ENCODE results near the gene KIAA1328.
"Not testable (repeated sequence)": the region's sequence is repeated elsewhere in the genome, so short reads cannot be mapped to it uniquely, and the experiment has no call there.

The KIAA1328 gene

DNA sequence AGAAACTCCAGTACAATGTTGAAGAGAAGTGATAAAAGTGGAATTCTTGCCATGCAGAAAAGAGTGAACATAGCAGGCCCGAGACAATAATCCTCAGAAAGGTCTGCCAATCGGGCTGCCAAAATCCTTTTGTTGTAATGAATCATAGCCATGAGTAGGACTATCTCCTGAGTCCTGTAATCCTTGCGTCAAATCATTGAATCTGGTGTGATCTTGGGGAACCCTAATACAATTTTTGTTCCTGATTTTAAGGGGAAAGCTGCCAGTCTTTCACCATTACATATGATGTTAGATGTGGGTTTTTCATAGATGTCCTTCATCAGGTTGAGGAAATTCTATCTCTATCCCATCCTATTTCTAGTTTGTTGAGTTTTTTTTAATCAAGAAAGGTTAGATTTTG is 2.4 kb upstream of the KIAA1328 start:
- DNase-seq (ENCODE audit: low spot score) = no peak

DNA sequence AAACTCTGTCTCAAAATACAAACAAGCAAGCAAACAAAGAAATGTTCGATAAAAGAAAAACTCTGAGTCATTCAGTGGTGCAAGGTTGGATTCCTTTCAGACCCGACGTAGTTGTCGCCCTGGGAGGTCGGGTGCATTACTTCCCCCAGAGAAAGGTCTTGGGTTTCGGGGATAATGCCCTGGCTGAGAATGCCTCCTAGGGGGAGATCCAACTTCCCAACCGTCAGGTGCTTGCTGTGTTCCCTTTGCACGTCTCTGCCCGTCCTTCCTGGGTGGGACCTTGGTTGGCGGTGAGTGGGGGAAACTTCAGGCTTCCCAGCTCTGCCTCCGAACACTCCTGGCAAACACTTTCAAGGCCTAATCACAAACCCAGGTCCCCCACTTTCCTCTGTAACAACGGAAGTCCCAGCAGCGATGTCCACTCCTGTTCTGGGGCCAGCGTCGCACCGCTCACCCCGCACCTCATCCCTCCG is 734 bp upstream of the KIAA1328 start:
- DNase-seq (ENCODE audit: low spot score) = peak; percentile 22

DNA sequence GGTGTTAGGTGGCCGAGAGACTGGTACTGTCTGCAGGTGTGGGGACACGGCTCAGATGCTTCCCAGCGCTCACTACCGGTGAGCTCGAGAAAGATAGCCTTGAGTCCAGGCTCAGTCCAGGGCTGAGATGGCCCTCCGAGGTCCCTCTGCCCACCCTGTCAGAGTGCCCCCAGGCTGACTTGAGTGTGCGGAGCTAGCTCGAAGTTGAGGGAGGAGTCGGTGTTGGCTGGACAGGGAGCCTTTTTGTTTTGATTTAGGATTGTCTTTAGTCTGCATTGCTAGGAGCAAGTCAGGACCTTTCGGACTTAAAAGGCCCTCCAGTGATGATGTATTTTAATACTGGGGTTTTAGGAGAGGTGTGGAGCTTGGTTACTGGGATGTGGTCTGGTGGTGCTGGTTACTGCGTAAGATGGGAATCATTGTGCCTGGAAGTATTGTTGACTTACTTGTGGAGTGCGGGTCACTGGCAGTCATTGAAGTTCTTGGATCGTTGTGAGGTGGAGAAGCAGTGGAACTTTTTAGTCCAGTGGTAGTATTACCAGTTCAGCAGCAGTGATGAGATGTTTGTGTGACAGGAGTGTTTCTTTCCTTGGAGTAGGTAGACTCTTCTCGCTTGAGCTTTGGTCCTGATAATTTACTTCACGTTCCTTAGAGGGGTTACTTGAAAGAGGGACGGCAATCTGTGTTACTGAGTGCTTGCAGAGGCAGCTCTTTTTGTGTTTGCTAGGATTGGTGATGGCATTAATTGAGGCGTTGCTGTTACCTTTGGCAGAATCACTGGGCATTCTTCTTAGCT is 633 bp downstream of the KIAA1328 start:
- no peak for DNase-seq (ENCODE audit: low spot score)

DNA sequence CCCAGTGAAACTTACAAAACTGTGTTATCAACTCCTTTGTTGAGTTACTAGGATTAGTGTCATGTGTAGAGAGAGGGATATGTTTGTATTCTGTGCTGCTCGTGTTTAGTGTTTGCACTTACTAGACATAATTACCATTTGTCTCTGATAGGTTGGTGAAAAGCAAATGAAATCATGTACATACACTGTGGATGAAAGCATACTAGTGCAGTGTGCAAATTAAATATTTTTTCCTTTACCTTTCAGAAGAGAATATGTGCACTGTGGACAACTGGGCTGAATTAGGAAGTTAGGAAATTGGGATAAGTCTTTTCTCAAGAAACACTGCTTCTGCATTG is 1.2 kb downstream of the KIAA1328 start:
- DNase-seq (ENCODE audit: low spot score) = no peak

- no peak for DNase-seq (ENCODE audit: low spot score)
Observed at GRCh38 chr18:36831139-36831538, 2.2 kb downstream of the KIAA1328 start.

- no peak for DNase-seq (ENCODE audit: low spot score)
Observed at GRCh38 chr18:36833120-36833519, 4.2 kb downstream of the KIAA1328 start.

- DNase-seq (ENCODE audit: low spot score) = no peak
Observed at GRCh38 chr18:36835927-36836326, 7.0 kb downstream of the KIAA1328 start.

- no peak for DNase-seq (ENCODE audit: low spot score)
Observed at GRCh38 chr18:36839835-36840234, 10.9 kb downstream of the KIAA1328 start.

DNA sequence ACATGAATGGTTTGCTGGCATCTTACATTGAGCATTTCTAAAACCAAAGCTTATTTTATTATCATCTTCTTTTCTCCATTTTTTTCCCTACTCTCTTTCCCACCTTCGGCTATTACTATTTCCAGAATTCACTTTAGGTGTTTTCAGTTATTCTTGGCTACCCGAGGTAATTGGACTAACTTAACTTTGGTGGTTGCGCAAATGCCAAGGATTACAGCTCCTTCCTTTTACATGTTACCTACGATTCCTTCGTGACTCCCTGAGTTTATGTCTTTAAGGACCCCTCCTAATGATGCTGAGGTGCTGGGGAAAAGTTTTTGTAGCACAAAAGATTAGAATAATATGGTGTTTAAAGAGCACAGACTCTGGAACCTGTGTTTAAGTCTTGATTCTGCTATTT is 14.3 kb downstream of the KIAA1328 start:
- DNase-seq (ENCODE audit: low spot score) = no peak

DNA sequence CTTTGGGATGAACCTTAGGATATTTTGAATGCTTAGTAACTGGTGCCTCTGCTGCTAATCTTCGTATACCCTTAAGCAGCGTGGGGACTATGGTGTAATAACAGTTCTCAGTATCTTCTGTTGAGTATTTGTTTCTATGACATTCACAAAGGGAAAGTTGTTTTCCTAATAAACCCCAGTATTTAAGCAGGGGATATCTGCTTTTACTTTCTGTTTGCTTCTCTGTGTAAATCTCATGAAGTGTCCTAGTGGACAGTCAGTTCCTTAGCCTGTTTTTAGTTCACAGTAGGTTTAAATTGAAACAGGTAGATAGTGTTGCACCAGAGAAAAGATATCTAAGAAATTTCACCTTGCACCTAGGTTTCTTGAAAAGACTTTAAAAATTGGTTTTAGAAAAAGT is 14.9 kb downstream of the KIAA1328 start:
- no peak for DNase-seq (ENCODE audit: low spot score)

GRCh38 chr18:36848609-36849008 is 19.7 kb downstream of the KIAA1328 start:
- no peak for DNase-seq (ENCODE audit: low spot score)

GRCh38 chr18:36849288-36850006 is 20.5 kb downstream of the KIAA1328 start:
- DNase-seq (ENCODE audit: low spot score) = no peak

DNA sequence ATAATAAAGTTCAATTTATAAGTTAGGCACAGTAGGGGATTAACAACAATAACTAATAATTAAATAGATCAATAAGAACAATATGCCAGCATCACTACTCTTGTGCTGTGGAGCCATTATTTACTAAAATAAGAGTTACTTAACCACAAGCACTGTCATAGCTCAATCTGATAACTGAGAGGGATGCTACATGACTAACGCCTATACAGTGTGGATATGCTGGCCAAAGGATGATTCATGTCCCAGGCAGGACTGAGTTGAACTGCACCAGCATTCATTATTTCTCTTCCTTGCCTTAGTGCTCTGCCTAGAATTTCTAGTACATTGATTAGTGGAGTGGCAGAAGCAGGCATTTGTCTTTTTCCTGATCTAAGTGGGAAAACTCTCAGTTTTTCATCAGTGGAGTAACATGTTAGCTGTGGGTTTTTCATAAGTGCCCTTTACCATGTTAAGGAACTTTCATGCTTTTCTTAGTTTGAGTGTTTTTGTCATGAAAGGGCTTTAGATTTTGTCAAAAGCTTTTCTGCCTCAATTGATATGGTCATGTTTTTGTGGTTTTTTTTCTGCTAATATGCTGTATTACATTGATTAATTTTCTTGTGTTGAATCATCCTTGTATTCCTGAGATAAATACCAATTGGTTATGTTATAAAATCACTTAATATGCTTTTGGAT is 21.7 kb downstream of the KIAA1328 start:
- no peak for DNase-seq (ENCODE audit: low spot score)

DNA sequence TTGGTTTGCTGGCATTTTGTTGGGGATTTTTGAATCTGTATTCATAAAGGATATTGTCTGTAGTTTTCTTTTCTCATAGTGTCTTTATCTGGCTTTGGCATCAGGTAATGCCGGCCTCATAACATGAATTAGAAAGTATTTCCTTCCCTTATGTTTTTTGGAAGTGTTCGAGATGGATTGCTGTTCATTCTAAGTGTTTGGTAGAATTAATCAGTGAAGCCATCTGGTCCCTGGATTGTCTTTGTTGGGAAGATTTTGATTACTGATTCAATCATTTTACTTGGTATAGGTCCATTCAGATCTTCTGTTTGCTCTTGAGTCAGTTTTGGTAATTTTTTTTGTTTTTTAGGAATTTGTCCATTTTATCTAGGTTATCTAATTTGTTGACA is 22.3 kb downstream of the KIAA1328 start:
- DNase-seq (ENCODE audit: low spot score) = no peak

DNA sequence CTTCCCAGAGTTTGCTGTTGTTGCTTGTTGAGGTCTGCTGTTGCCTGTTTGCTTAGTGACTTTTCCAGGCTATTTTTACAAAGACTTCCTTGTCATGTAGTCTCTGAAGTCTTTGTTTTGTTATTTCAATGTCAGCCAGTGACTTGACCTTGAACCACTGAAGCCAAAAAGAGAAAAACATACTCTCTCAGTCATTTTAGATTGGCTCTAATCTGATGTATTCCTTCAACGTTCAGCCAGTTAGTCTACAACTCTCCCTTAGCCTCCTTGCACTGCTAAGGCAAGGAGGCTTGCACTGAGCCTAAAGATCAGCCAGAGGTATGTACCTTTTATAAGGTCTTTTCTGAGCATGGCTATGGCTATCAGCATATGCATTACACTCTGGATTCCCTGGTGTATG is 27.9 kb downstream of the KIAA1328 start:
- no peak for DNase-seq (ENCODE audit: low spot score)

GRCh38 chr18:36862182-36862581 is 33.3 kb downstream of the KIAA1328 start:
- no peak for DNase-seq (ENCODE audit: low spot score)

GRCh38 chr18:36867056-36867455 is 38.1 kb downstream of the KIAA1328 start:
- no peak for DNase-seq (ENCODE audit: low spot score)

DNA sequence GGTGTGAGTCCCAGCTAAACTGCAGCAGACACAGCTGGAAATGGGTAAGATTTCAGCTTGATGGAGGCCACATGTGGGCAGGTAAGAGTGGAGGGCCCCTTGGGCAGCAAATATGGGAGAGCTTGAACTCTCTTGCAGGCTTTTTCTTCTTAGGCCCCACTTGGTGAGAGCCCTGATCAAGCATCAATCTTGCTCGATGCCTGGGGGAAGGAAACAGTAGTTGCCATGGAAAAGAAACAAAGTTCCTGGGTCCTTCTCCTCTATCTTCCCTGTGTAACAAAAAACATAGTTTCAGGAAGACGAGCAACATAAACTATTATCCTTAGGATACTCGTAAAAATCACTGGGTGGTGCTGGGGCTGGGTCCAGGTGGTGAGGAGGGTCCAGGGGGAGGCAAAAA is 42.9 kb downstream of the KIAA1328 start:
- no peak for DNase-seq (ENCODE audit: low spot score)

DNA sequence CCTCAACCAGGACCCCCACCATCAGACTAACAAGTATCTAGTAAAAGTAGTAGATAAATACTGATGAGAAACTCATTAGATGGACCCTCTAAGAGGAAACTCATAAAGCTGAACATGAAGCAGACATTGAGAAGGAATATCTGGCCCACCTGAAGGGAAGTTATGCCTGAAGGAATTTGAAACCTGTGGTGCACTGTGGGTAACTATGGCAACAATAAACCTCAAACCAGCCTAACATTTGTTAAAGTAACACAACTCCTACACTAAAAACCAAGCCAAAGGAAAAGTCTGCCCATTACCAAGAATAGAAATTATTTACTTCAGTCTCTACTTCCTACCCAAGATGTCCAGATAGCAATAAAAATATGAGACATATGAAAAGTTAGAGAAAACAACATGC is 43.4 kb downstream of the KIAA1328 start:
- no peak for DNase-seq (ENCODE audit: low spot score)

DNA sequence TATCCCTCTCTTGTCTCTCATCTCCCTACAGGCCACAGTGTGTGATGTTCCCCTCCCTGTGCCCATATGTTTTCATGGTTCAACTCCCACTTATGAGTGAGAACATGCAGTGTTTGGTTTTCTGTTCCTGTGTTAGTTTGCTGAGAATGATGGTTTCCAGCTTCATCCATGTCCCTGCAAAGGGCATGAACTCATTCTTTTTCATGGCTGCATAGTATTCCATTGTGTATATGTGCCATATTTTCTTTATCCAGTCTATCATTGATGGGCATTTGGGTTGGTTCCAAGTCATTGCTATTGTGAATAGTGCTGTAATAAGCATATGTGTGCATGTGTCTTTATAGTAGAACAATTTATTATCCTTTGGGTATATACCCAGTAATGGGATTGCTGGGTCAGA is 44.9 kb downstream of the KIAA1328 start:
- DNase-seq (ENCODE audit: low spot score) = not testable (repeated sequence)

- not testable (repeated sequence) for DNase-seq (ENCODE audit: low spot score)
Observed at GRCh38 chr18:36879796-36880195, 50.9 kb downstream of the KIAA1328 start.

DNA sequence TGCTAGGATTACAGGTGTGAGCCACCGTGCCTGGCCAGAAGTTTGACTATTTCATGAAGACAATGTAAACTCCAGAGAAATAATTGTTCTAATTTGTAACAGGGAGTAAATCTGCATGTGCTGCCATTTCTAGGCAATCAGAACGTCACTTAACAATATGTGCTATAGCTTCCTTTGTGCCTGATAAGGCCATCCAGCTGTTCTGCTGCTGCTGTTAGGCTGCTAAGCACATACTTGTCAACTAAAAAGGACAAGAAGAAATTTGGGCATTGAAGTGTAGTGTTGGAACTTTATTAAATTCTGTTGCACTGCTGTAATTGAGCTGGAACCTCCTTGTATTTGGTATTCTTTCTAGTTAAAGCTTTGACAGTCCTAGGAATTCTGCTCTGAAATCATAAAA is 57.1 kb downstream of the KIAA1328 start:
- DNase-seq (ENCODE audit: low spot score) = no peak

GRCh38 chr18:36887114-36887513 is 58.2 kb downstream of the KIAA1328 start:
- no peak for DNase-seq (ENCODE audit: low spot score)

All from HuH-7.5 (cell line).